ENCODE data around the gene FYN. TPM values are rescaled to one million over a fixed set of nuclear protein-coding genes. Genes with fewer than 3 reads are reported as not detected.

Gene FYN
- total RNA-seq, 1 experiment from 2014 or later: 51.5 TPM

- DNase-seq (ENCODE audit: low read depth): no peak
These were observed 10.8 kb upstream of the FYN start for GRCh38 chr6:111884068-111884467.

GRCh38 chr6:111880181-111880888 is 7.1 kb upstream of the FYN start:
- DNase-seq (ENCODE audit: low read depth): peak; percentile 31

- DNase-seq (ENCODE audit: low read depth): no peak
These were observed 2.5 kb upstream of the FYN start for GRCh38 chr6:111875741-111876140.

GRCh38 chr6:111874025-111874415 is 768 bp upstream of the FYN start:
- DNase-seq (ENCODE audit: low read depth): peak; percentile 33

GRCh38 chr6:111872401-111873177 is 663 bp downstream of the FYN start:
- DNase-seq (ENCODE audit: low read depth): peak; percentile 44

GRCh38 chr6:111871725-111872400 is 1.4 kb downstream of the FYN start:
- peak; percentile 55 for DNase-seq (ENCODE audit: low read depth)

GRCh38 chr6:111871207-111871606 is 2.0 kb downstream of the FYN start:
- no peak for DNase-seq (ENCODE audit: low read depth)

GRCh38 chr6:111870742-111871064 is 2.5 kb downstream of the FYN start:
- no peak for DNase-seq (ENCODE audit: low read depth)

- DNase-seq (ENCODE audit: low read depth): no peak
These were observed 3.1 kb downstream of the FYN start for GRCh38 chr6:111870051-111870741.

GRCh38 chr6:111866857-111867256 is 6.4 kb downstream of the FYN start:
- no peak for DNase-seq (ENCODE audit: low read depth)

- DNase-seq (ENCODE audit: low read depth): no peak
These were observed 7.2 kb downstream of the FYN start for GRCh38 chr6:111865909-111866546.

- DNase-seq (ENCODE audit: low read depth): no peak
These were observed 8.1 kb downstream of the FYN start for GRCh38 chr6:111865049-111865585.

- no peak for DNase-seq (ENCODE audit: low read depth)
These were observed 8.9 kb downstream of the FYN start for GRCh38 chr6:111864138-111865048.

- DNase-seq (ENCODE audit: low read depth): no peak
These were observed 10.5 kb downstream of the FYN start for GRCh38 chr6:111862741-111863140.

- DNase-seq (ENCODE audit: low read depth): no peak
These were observed 10.9 kb downstream of the FYN start for GRCh38 chr6:111862314-111862713.

- no peak for DNase-seq (ENCODE audit: low read depth)
These were observed 11.8 kb downstream of the FYN start for GRCh38 chr6:111861431-111861885.

GRCh38 chr6:111858347-111858746 is 14.9 kb downstream of the FYN start:
- no peak for DNase-seq (ENCODE audit: low read depth)

GRCh38 chr6:111857674-111858337 is 15.4 kb downstream of the FYN start:
- DNase-seq (ENCODE audit: low read depth): no peak

- DNase-seq (ENCODE audit: low read depth): no peak
These were observed 17.5 kb downstream of the FYN start for GRCh38 chr6:111855753-111856152.

GRCh38 chr6:111854683-111855082 is 18.6 kb downstream of the FYN start:
- DNase-seq (ENCODE audit: low read depth): no peak

Measured in RPMI7951 (cell line).